Ammon's horn (tissue), 1 donor: ENCODE measurements around the gene AGBL5.
A peak's percentile ranks its signal among the peaks of the same experiment; 100 is the strongest.
"Not testable (repeated sequence)": the region's sequence is repeated elsewhere in the genome, so short reads cannot be mapped to it uniquely, and the experiment has no call there.

Experiments used
- DNase-seq: peaks from one replicate; pipeline ENCODE4 v3.0.0-alpha.2; 2016; ENCODE audit warnings: low spot score

Gene AGBL5

DNA sequence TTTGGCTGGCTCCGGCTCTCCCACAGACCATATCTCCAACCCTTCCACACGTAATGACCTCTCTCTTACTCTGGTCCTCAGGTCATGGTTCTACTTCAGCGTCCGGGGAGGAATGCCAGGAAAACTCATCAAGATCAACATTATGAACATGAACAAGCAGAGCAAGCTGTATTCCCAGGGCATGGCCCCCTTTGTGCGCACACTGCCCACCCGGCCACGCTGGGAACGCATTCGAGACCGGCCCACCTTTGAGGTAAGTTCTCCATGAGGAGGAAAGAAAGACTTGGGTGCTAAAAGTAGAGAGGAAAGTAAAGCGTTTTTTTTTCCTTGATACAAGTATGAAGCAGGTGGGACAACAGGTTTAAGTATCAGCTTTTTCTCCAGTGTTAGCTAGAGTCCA lies 1.9 kb downstream of the AGBL5 start:
- DNase-seq = no peak

GRCh38 chr2:27053776-27054175 lies 2.3 kb downstream of the AGBL5 start:
- DNase-seq = no peak

DNA sequence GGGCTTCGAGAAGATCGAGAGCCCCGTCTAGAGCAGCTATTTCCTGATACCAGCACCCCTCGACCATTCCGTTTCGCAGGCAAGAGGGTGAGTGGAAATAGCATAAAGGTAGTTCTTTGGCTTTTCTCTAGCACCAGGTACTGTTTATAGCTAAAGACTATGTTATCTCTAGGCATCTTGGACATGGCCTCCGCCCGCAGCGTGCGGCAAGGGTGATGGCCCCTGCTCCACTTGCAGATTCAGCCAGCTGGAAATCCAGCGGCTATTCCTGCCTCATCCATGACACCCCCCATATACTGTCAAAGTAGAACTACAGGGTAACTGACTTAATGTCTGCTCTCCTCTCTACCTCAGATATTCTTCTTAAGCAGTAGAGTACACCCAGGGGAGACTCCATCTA lies 3.3 kb downstream of the AGBL5 start:
- no peak for DNase-seq

GRCh38 chr2:27057184-27057583 lies 5.7 kb downstream of the AGBL5 start:
- DNase-seq = no peak

DNA sequence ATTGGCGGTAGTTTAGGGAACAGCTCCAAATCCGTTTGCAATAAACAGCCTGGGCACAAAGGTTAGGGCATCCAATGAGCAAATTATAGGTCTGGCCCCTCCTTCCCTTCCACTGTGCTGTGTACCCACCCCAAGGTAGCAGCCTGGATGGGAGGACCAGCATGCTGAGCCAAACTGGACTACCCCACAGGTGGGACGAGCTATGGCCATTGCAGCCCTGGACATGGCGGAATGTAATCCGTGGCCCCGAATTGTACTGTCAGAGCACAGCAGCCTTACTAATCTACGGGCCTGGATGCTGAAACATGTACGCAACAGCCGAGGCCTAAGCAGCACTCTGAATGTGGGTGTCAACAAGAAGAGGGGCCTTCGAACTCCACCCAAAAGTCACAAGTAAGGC lies 6.7 kb downstream of the AGBL5 start:
- DNase-seq = no peak

- no peak for DNase-seq
Measured at GRCh38 chr2:27059141-27059820, 7.8 kb downstream of the AGBL5 start.

GRCh38 chr2:27060323-27060722 lies 8.9 kb downstream of the AGBL5 start:
- no peak for DNase-seq

DNA sequence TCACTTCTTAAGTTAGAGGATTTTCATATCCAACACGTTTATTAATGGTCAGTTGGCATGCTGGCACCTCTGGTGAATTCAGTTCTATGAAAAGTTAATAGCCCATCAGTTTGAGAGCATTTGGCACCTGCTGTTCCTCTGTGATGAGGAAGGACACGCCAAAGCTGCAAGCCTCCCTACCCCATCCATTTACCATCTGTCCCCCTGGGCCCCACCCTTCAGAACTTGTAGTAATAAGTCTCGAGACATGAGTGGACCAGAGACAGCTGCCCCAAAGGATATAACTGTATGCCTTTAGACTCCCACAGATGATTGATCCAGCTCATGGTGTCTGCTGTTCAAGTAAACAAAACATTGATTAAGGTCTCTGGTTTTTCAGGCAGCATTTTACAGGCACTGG lies 13.7 kb downstream of the AGBL5 start:
- no peak for DNase-seq

DNA sequence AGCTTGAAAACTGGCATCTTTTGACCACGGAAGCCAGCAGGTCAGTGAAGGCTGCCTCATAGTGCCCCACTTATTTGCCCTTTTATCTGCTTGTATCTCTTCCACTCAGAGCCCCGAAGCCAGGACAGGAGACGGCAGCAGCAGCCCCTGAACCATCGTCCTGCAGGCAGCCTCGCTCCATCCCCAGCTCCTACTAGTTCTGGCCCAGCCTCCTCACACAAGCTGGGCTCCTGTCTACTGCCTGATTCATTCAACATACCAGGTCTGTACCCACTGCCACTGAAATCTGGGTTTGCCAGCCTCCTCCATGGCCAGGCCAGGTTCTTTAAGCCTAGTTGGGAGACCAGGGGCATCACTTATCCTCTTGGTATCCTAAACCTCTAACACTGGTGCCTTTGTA lies 15.9 kb downstream of the AGBL5 start:
- DNase-seq = no peak

DNA sequence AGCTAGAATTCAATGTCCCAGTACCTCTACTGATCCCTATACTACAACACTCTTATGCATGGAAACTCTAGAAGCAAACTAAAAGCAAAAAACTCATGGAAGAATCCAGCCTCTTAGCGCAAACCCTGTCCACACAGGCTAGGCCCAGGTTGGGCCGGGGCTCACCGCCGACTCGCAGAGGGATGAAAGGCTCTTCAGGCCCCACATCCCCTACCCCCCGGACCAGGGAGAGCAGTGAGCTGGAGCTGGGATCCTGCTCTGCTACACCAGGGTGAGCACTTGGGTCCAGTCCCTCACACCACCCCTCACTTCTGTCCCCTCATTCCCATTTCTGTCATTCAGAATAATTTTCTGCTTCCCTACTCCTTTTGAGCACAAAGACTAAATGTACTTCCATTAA lies 18.0 kb downstream of the AGBL5 start:
- DNase-seq = no peak

DNA sequence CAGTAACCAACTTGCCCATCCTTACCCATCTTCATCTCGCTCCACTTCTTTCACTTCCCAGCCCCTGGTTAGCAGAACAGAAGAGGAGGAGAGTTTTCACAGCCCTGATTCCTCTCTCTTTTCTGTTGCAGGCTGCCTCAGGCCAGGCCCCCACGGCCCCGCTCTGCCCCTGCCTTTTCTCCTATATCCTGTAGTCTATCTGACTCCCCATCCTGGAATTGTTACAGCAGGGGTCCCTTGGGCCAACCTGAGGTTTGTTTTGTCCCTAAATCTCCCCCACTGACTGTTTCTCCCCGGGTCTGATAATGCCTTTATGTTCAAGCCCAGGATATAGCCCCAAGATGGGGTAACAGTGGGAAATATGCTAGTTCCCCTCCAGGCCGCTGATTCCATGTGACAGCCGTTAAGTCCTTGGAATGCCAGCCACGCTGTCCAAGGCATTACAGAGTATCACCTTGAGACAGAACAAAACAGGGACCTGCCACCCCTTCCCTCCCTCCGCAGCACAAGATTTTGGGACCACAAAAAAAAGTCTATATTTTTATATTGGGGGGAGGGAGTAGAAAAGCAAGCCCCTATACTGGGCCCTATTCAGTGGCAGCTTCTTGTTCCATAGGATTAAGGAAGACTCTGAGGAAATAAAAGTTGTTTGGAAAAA lies 18.6 kb downstream of the AGBL5 start:
- DNase-seq = no peak

GRCh38 chr2:27070653-27071276 lies 19.3 kb downstream of the AGBL5 start:
- no peak for DNase-seq

- peak; percentile 96 for DNase-seq
Measured at GRCh38 chr2:27071277-27071989, 20.0 kb downstream of the AGBL5 start, which contains the start of gene OST4. Gene OST4 (minus strand): TSS chr2:27071654.

- DNase-seq = no peak
Measured at GRCh38 chr2:27071990-27072830, 20.7 kb downstream of the AGBL5 start.

GRCh38 chr2:27072920-27073319 lies 21.5 kb downstream of the AGBL5 start:
- DNase-seq = no peak

DNA sequence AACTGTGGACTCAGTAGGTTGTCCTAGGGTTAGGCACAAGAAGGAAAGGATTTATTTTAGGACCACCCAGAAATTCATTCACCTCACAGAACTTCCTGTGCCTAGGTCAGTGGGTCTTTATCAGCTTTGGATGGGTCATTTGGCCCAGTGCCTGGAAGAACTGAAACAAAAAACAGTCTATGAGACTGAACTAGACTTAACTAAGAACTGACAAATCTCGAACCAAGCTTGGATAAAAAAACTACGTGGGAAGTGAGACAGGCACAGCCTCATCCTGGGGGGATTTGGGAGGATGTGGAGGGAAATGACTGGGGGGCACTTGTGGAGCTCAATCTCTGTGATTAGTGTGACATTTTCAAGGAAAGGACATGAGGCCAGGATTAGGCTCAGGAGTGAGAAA lies 22.3 kb downstream of the AGBL5 start:
- no peak for DNase-seq

DNA sequence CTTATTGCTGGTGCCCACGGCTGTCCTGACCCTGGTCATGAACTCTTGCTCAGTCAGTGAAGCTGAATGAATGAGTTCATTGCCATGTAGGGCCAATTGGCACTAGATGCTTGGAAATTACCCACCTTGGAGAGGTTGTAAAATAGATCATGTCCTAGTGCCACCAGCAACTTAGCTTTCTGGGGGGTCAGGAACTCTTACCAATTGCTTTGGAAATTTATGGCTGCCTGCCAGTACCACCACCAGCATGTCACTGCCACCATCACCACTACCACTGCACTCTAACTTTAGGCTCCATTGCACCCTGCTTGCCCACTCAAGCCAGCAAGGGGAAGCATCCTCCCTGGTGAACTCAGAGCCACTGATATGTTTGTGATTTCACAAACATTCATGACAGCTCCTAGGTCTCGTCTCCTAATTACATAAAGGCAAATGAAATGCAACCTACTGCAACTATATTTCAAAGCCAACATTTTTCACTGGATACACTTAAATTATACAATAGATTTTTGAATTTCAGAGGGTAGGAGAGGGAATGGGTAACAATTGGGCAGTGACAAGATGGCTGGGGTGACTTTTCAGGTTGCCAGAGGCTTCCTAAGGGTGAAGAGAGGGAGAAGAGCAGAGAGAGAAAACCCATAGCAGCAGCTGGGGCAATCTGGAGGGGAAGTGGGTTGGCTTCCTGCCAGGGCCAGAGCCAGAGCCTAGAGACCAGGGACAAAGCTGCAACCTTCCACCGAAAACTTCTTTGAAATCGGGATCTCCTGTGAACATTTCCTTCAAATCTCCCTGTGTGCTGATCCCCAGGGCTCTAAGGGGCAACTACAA lies 23.5 kb downstream of the AGBL5 start:
- peak; percentile 56 for DNase-seq

DNA sequence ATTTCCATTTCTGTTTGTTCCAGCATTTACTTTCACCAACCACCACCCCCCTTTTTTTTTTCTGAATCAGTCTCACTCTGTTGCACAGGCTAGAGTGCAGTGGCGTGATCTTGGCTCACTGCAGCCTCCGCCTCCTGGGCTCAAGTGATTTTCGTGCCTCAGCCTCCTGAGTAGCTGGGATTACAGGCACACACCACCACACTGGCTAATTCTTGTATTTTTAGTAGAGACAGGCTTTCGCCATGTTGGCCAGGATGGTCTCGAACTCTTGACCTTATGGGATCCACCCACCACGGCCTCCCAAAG lies 24.1 kb downstream of the AGBL5 start:
- DNase-seq = not testable (repeated sequence)

GRCh38 chr2:27076323-27076722 lies 24.9 kb downstream of the AGBL5 start:
- no peak for DNase-seq

- no peak for DNase-seq
Measured at GRCh38 chr2:27077231-27077630, 25.8 kb downstream of the AGBL5 start.
